Activated CD4-positive, alpha-beta T cell treated with anti-CD3 and anti-CD28 coated beads, Interleukin-10, Interleukin-2, amounts not matched to agents 100 ng/mL and 50 ng/mL, durations not matched to agents 16 hours and 8 hours (primary cell): ENCODE data around the gene SENP3.
A peak's percentile ranks its signal among the peaks of the same experiment; 100 is the strongest.
"Not testable (repeated sequence)": the region's sequence is repeated elsewhere in the genome, so short reads cannot be mapped to it uniquely, and the experiment has no call there.

Experiments used
- DNase-seq: peaks from one replicate; pipeline ENCODE4 v3.0.0-alpha.2; 2020

SENP3 gene

DNA sequence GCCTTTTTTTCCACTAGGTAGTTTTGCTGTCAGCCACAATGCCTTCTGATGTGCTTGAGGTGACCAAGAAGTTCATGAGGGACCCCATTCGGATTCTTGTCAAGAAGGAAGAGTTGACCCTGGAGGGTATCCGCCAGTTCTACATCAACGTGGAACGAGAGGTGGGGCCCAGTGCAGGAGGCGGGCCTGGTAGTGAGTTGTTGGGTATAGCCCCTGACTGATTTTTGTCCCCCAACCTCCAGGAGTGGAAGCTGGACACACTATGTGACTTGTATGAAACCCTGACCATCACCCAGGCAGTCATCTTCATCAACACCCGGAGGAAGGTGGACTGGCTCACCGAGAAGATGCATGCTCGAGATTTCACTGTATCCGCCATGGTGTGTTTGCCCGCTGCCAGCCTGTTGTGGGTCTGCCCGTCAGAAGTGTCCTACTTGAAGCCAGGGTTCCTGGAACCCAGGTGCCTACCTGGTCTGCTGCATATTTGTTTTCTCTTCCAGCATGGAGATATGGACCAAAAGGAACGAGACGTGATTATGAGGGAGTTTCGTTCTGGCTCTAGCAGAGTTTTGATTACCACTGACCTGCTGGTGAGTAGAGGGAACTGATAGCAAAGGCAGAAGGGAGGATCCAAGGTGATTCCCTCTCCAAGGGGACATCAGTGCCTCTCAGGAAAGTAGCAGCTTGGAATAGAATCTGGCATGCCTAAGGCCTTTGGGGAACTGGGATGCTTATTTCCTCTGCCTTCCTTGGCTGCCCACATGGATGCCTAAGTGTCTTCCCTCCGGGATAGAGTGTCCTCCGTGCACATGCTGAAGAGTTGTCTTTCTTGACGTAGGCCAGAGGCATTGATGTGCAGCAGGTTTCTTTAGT, 15.8 kb downstream of the SENP3 start:
- DNase-seq: no peak

DNA sequence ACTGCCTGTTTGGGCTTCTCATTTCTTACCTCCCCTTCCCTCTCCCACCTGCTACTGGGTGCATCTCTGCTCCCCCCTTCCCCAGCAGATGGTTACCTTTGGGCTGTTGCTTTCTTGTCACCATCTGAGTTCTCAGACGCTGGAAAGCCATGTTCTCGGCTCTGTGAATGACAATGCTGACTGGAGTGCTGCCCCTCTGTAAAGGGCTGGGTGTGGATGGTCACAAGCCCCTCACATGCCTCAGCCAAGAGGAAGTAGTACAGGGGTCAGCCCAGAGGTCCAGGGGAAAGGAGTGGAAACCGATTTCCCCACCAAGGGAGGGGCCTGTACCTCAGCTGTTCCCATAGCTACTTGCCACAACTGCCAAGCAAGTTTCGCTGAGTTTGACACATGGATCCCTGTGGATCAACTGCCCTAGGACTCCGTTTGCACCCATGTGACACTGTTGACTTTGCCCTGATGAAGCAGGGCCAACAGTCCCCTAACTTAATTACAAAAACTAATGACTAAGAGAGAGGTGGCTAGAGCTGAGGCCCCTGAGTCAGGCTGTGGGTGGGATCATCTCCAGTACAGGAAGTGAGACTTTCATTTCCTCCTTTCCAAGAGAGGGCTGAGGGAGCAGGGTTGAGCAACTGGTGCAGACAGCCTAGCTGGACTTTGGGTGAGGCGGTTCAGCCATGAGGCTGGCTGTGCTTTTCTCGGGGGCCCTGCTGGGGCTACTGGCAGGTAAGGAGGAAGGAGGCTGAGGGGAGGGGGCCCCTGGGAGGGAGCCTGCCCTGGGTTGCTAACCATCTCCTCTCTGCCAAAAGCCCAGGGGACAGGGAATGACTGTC, 17.5 kb downstream of the SENP3 start, which contains the start of gene CD68:
Gene CD68, plus strand, starts transcription at position 638 of the 833 bp plus-strand sequence. Its CDS starts 40 bp downstream, at position 678.
- DNase-seq: peak; percentile 92

DNA sequence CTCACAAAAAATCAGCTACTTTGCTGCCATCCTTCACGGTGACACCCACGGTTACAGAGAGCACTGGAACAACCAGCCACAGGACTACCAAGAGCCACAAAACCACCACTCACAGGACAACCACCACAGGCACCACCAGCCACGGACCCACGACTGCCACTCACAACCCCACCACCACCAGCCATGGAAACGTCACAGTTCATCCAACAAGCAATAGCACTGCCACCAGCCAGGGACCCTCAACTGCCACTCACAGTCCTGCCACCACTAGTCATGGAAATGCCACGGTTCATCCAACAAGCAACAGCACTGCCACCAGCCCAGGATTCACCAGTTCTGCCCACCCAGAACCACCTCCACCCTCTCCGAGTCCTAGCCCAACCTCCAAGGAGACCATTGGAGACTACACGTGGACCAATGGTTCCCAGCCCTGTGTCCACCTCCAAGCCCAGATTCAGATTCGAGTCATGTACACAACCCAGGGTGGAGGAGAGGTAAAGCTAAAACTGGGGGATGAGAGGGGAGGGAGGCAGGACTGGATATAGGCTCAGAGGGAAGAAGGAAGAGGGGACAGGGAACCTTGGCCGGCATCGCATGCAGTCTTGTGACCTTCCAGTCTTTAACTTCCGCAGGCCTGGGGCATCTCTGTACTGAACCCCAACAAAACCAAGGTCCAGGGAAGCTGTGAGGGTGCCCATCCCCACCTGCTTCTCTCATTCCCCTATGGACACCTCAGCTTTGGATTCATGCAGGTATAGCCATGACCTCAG, 18.3 kb downstream of the SENP3 start:
- no peak for DNase-seq

DNA sequence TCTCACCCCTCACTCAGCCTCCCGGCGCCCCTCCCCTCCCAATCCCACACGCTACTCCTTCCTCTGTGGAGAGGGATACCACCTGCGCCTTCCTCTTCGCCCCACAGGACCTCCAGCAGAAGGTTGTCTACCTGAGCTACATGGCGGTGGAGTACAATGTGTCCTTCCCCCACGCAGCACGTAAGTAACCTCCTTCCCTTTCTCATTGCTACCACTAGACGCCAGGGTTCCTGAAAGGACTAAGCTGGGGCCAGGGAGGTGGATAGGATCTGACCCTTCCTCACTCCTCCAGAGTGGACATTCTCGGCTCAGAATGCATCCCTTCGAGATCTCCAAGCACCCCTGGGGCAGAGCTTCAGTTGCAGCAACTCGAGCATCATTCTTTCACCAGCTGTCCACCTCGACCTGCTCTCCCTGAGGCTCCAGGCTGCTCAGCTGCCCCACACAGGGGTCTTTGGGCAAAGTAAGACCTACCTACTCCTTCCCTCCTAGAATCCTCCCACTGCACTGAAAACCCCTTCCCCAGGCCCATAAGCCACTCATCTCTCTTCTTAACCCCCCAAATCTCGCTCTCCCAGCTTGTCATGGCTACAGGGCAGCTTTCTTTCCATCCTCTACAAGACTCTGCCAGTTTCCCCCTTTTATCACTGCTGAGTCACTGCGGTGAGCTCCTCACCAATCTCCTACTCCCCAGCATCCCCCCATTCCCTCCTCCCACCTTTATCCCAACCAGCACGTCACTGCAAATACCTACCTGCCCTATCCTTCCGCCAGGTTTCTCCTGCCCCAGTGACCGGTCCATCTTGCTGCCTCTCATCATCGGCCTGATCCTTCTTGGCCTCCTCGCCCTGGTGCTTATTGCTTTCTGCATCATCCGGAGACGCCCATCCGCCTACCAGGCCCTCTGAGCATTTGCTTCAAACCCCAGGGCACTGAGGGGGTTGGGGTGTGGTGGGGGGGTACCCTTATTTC, 19.2 kb downstream of the SENP3 start:
- DNase-seq: no peak

DNA sequence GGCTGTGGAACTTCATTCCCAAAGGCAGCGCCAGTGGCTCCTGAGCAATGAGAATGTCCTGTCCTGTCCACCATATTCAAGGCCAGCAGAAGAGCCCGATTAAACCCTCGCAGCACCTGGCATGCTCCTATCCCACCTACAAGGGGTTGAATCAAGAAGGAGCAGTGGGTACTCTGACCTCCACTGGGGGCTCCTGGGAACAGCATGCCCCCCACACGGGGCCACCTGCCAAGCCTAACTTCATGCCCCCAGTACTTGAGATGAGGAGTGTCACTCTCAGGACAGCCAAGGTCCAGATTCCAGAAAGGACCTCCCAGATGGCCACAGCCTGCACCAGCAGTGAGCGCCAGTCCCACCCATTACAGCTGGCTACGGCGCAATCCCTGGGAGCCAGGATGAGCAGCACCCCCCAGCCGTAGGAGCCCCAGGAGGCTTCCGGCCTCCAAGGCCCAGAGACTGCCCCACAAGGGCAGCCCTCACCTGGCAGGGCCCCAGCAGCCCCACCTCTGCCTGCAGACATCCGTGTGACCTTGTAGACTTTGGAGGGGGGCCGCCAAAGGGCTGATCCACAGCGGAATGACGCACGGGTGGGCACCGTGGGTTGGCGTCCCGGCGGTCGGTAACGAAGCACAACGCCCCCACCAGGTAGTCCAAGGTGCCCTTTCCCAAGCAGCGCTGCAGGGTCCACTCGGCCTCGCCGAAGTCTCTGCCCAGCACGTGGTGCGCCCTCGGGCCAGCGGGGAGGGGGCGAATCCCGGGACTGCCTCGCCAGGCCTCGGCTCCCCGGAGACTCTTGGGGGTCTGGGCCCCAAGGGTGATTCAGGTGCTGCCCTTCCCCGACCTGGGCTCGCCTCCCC, 20.9 kb downstream of the SENP3 start:
- DNase-seq: no peak

DNA sequence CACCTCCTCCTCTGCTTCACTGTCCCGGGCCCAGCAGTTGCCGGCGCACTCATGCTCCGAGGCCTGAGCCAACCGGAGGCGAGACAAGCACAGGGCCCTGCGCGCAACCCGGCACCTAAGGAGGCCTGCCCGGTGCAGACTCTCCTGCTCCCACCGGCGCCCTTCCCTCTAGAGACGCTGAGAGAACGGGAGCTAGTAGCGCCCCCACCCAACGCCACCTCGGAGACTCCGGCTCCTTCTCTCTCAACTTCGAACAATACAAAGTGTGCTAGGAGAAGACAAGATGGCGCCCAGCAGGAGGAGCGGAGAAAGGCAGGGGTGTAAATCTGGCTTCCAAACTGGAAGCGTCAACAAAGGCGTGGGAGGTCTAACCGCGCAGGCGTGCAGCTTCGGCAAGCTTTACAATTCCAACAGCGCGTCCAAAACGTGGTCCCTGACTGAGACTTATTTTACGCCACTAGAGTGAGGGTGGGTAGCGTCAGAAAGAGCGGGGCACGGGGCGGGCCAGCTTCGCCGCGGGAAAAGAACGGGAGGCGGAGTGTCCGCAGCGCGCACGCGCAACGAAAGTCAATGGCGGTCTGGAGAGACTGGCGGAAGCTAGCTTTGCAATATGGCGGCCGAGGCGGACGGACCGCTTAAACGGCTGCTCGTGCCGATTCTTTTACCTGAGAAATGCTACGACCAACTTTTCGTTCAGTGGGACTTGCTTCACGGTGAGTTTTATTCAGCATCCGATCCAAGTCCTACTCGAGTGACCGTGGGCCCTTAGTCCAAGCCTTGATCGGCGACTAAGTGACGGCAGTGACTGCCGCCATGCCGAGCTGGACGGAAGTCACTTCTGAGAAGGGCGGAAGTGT, 21.8 kb downstream of the SENP3 start, which contains the start of gene MPDU1:
Gene MPDU1, plus strand, starts transcription at position 600 of the 857 bp plus-strand sequence. Its CDS starts 11 bp downstream, at position 611.
- peak; percentile 97 for DNase-seq

DNA sequence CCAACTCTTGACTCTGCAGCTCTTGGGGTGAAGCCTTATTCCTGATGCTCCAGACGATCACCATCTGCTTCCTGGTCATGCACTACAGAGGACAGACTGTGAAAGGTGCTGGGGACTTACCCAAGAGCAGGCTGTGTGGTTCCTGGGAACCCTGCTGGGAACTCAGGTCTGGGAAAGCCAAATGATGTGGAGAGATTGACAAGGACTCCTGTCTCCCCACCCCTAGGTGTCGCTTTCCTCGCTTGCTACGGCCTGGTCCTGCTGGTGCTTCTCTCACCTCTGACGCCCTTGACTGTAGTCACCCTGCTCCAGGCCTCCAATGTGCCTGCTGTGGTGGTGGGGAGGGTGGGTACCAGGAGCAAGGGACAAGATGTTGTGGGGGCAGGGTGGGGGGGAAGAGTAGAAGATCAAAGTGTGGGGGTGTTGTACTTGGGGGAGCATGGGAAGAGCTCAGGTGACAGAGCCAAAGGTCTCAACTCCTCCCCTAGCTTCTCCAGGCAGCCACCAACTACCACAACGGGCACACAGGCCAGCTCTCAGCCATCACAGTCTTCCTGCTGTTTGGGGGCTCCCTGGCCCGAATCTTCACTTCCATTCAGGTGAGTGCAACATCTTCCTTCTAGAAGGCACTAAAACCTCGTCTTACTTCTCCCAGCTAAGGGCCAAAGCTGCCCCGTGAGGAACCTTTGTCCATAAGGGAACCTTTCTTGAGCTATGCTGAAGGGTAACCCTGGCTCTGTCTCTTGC, 25.1 kb downstream of the SENP3 start:
- no peak for DNase-seq

DNA sequence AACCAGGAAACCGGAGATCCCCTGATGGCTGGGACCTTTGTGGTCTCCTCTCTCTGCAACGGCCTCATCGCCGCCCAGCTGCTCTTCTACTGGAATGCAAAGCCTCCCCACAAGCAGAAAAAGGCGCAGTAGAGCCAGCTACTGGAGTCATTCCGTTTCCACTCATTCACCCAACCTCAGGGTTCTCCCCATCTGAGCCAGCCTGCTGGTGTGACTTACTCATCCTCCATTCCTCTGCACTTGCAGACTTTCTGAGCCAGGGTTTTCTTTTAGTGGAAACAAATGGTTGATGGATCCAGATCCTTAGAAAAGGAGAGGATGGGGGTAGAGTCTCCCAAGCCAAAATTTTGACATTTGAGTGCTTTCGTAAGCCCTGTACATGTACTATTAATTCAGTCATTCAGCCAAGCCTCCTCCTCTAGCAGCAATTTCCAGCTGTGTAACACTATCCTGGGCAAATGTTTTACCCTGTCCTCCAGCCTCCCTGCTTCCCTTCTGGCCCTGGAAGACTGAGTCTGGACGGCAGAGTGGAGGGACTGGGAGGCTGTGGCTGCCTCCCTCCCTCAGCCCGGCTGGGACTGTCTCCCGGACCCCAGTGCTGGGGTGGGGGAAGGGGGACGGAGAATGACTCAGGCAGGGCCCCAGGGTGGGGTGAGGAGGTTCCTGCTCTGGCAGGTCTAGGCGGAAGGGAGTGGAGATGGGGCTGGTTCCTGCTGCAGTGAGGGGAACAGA, 25.9 kb downstream of the SENP3 start:
- DNase-seq: no peak

DNA sequence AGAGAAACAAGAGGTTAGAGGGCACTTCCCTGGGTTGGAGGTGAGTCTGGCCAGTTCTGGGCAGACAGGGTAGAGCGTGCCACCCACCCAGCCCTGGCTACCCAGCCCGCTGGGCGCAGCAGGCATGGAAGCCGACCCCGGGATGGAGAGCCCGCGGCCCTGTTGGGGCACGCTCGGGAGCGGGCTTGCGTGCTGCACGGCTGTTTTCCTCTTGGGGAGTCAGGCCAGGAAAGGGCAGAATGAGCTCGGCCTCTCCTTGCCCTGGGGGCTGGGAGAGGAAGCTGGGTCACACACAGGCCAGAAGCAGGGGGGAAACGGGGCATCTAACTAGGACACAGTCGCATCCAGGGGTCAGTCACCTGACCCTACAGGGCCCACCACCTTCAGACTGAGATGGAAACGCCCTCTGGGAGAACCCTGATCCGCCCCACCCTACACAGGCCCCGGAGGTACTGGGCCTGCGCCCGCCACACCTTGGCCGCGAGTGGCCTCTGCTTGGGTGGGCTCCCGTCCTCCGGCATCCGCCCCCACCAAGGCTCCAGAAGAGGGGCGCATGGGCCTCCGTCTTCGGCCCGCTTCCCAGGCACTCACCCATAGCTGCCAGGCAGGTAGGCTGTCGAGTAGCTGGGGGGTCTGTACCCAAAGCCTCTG, 27.0 kb downstream of the SENP3 start:
- DNase-seq: no peak

DNA sequence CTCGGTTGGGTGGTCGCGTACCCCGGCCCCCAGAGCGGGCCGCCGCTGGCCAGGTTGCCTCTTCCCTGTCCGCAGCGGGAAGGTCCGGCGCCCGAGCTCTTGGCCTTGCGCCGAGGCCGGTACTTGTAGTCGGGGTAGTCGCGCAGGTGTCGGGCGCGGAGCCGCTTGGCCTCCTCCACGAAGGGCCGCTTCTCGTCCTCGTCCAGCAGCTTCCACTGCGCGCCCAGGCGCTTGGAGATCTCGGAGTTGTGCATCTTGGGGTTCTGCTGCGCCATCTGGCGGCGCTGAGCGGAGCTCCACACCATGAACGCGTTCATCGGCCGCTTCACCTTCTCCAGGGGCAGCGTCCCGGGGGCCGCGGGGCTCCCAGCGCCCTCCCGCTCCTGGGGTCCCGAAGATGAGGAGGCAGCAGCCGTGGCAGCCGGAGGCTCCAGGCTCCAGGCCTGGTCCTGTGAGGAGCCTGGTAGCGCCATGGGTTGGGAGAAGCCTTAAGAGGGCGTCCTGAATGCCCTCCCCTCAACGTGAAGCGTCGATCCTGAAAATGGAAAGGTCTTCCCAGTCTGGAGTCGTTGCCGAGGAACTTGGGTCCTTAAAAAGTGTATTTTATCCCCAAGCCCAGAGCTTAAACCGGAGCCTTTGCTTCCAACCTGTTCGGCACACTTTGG, 27.6 kb downstream of the SENP3 start:
- peak; percentile 71 for DNase-seq

DNA sequence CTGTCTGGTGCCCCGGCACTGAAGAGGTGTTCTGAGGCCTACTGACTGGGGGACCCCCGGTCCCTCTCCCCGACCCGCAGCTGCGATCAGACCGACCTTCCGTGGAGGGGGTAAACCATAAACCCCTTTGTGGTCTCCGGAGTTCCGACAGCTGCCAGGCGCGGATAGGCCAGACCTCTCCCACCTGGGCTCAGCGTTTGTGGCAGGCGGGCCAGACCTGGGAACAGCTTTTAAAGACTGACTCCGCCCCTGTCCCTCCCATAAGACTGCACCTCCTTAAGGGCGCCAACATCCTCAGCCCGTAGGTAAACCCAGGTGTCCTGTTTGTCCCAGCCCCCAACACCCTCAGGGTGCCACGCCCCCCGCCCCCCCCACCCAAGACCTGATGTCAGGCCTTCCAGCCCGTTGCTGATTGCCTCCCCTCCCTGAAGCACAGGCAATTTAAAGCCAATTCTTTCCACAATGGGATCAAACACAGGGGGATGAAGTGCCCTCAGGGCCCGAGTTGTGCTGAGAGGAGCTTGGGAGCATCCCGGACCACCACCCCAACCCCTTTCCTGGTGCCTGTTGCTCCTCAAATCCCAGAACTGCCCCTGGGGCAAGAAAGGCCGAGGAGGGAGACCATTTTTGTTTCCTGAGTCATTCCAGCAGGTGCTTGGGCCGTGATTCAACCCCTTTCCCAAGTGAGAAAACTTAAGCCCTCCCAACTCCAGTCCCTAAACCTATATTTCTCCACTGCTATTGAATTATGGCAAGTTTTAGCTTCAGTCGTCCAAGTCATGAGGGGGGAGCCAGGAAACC, 28.4 kb downstream of the SENP3 start, which contains the start of gene SOX15:
Gene SOX15, minus strand, starts transcription at position 204 of the 801 bp plus-strand sequence. CDS start 418 bp downstream, outside the sequence.
- no peak for DNase-seq

DNA sequence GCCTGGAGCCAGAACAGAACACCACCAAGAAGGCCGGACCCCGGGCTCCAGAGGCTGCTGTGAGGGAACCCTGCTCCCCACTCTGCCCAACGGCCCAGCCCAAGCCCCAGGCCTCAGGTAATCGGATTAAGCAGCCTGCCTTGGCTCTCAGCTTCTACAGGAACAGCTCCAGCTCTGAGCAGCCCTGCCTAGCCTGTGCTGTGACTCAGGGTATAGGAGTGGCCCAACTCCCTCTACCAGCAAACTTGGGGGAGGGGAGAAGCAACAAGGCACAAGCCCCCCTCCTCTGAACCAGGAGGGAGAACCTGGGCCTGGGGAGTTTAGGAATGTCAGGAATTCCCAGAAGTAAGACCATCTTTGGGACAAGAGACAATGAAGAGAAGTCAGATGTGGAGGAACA, 29.0 kb downstream of the SENP3 start:
- DNase-seq: no peak

DNA sequence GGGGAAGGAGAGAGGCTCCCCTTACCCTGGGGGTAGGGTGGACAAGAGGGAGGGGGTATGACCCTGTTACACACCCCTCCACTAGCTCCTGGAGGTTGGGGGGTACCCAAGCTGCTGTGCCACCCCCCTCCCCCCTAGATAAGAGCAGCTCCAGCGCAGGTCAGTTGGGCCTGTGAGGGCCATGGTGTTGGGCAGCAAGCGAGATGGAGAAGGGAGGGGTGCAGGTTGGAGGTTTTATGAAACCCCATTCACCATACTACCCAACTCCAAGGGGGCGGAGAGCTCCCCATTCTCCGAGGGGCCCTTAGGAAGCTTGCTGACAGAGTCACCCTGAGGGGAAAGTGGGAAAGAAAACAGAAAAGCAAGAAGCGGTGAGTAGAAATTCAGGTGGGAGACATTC, 29.9 kb downstream of the SENP3 start:
- DNase-seq: no peak

DNA sequence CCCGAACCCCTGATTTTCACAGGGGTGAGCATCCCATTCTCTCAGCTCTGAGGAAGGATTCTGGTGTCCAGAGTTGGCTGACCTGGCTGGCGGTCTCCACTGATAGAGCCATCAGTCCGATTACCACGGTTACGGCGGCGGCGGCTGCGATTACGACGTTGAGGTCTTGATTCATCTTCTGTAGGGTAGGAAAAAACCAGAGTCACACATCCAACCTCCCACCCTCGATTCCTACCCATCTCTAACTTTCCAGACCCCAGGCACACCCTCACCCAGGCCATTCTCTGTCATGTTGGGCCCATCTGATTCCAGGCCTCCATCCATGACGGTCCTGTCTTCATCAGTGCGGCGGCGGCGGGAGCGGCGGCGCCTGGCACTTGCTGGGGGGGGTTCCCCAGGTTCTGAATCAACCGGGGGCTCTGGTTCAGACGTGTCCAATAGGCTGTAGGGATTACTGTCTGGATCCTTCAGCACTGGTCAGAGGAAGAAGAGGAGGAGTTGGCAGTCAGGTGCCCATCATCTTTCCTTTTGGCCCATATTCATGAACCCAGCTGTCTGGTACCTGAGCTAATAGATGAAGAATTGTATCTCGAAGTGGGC, 30.8 kb downstream of the SENP3 start:
- DNase-seq: no peak

DNA sequence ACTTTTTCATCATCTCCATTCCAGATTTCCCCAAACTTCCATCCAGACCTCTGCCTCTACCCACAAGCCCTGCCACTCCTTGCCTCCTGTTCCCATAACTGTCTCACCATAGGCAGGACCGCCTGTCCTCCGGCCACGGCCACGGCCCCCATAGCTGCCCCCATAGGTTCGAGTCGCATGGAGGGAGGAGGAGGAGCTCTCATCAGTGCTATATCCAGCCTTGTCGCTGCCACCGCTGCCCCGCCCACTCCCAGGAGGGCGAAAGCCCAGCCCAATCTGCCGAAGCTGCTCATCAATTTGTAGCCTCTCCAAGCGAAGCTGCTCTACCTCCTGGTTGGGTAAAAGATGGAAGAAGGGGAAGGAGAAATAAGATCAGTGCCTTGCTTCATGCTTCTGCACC, 31.6 kb downstream of the SENP3 start:
- DNase-seq: no peak

DNA sequence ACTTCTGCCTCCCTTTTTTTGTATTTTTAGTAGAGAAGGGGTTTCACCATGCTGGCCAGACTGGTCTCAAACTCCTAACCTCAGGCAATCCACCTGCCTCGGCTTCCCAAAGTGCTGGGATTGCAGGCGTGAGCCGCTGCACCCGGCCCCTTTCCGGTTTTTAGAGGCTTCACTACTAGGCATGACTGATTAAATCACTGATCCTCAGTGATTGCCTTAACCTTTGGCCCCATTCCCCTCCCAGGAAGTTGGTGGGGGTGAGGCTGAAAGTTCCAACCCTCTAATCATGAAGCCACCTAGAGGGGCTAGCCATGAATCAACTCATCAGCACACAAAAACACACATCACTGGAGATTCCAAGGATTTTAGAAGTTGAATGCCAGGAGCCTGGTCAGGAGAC, 35.8 kb downstream of the SENP3 start:
- DNase-seq: not testable (repeated sequence)
